Hematopoietic multipotent progenitor cell (in vitro differentiated cells): ENCODE measurements around the gene ZMIZ1. TPM values are rescaled to one million over a fixed set of nuclear protein-coding genes. Genes with fewer than 3 reads are reported as not detected.

ENCODE experiments used
- DNase-seq, 3 donors: peaks; one replicate each; pipeline ENCODE4 v3.0.0-alpha.2; 2011 to 2015; ENCODE audit warnings: low read depth in 2 of 3, low spot score in 2 of 3
- total RNA-seq: library from RNA; depleted of rRNA; stranded (reverse); fragments of >200 nt; gene quantifications from one replicate; pipeline ENCODE4 v1.2.3, GENCODE V29; 2012

The ZMIZ1 gene
- total RNA-seq, 1 donor: 114 TPM

GRCh38 chr10:79292026-79292766, 223.4 kb downstream of the ZMIZ1 start:
- DNase-seq: no peak

GRCh38 chr10:79292891-79293746, 224.4 kb downstream of the ZMIZ1 start:
- peak in 2 of 3 donors; percentile 59 to 68 for DNase-seq

- peak in 2 of 3 donors; percentile 46 to 64 for DNase-seq
Observed at GRCh38 chr10:79293841-79294581, 225.2 kb downstream of the ZMIZ1 start.

- DNase-seq: peak in 2 of 3 donors; percentile 21 to 36
Observed at GRCh38 chr10:79295563-79295962, 226.8 kb downstream of the ZMIZ1 start.

- DNase-seq: no peak
Observed at GRCh38 chr10:79296431-79296830, 227.7 kb downstream of the ZMIZ1 start.

- DNase-seq: no peak
Observed at GRCh38 chr10:79298403-79299244, 229.9 kb downstream of the ZMIZ1 start.

- DNase-seq: no peak
Observed at GRCh38 chr10:79299397-79300241, 230.9 kb downstream of the ZMIZ1 start.

GRCh38 chr10:79300711-79301110, 231.9 kb downstream of the ZMIZ1 start:
- no peak for DNase-seq

GRCh38 chr10:79301754-79302530, 233.2 kb downstream of the ZMIZ1 start:
- no peak for DNase-seq

GRCh38 chr10:79303631-79304478, 235.1 kb downstream of the ZMIZ1 start:
- no peak for DNase-seq

GRCh38 chr10:79304479-79305087, 235.8 kb downstream of the ZMIZ1 start:
- DNase-seq: no peak

GRCh38 chr10:79305515-79305914, 236.7 kb downstream of the ZMIZ1 start:
- no peak for DNase-seq

GRCh38 chr10:79305988-79306387, 237.2 kb downstream of the ZMIZ1 start:
- DNase-seq: no peak

GRCh38 chr10:79306644-79307220, 238.0 kb downstream of the ZMIZ1 start:
- no peak for DNase-seq

- DNase-seq: no peak
Observed at GRCh38 chr10:79308016-79308415, 239.2 kb downstream of the ZMIZ1 start.

GRCh38 chr10:79308969-79309665, 240.4 kb downstream of the ZMIZ1 start:
- DNase-seq: no peak
